Type B pancreatic cell (in vitro differentiated cells): ENCODE measurements around the gene ATRIP. TPM values are rescaled to one million over a fixed set of nuclear protein-coding genes. Genes with fewer than 3 reads are reported as not detected.
A peak's percentile ranks its signal among the peaks of the same experiment; 100 is the strongest.

ENCODE experiments used
- DNase-seq: peaks from one replicate; pipeline ENCODE4 v3.0.0; 2021; ENCODE audit warnings: mixed read lengths; ENCODE audit not compliant: unreplicated experiment; ENCODE audit errors: extremely low spot score
- H3K27ac Mint-ChIP-seq: 2 replicates; pipeline ENCODE4 v1.8.0; 2021; ENCODE audit warnings: mild to moderate bottlenecking, mixed read lengths
- H3K27me3 Mint-ChIP-seq: 2 replicates; pipeline ENCODE4 v1.8.0; 2021; ENCODE audit warnings: mixed read lengths
- H3K36me3 Mint-ChIP-seq: 2 replicates; pipeline ENCODE4 v1.8.0; 2021; ENCODE audit warnings: mixed read lengths
- H3K4me1 Mint-ChIP-seq: one replicate; pipeline ENCODE4 v1.8.0; 2021; ENCODE audit warnings: mixed read lengths; ENCODE audit not compliant: unreplicated experiment
- H3K4me3 Mint-ChIP-seq: 2 replicates; pipeline ENCODE4 v1.8.0; 2021; ENCODE audit warnings: mild to moderate bottlenecking, mixed read lengths
- H3K9me3 Mint-ChIP-seq: 2 replicates; pipeline ENCODE4 v1.8.0; 2021; ENCODE audit warnings: mixed read lengths
- CTCF ChIP-seq: fragments of 200-600 bp; sonication (generic); conservative IDR thresholded peaks from 2 replicates; pipeline ENCODE4 v1.5.0; 2021; ENCODE audit warnings: antibody characterized with exemption, mild to moderate bottlenecking
- total RNA-seq: library from RNA; stranded (reverse); gene quantifications from 2 replicates; pipeline ENCODE4 v1.2.1, GENCODE V29; 2021; ENCODE audit warnings: low replicate concordance

Gene ATRIP
- total RNA-seq, 1 donor from 2014 or later = 16.0 TPM

DNA sequence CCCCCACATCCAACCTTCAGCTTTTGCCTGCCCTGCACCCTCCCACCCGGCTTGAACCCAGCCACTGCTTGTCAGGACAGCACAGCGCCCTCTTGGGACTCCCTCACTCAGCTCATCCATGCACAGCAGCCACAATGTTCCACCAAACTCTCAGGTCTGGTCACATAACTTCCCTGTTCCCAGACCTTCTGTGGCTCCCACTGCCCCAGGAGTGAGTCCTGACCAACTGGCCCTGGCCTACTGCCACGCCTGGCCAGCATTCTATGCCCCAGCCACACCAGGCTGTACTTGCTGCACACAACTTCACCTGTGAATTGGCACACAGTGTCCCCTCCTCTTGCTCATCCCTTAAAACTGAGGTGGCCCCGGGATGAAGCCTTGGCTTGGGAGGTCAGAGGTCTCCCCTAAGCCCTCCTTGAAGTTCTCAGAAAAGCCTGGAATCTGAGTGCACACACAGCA lies 37.7 kb upstream of the ATRIP start:
- H3K27me3 Mint-ChIP-seq = no peaks in the 10 kb centered on the region
- H3K9me3 Mint-ChIP-seq = no peaks in the 10 kb centered on the region
- peaks cover 20% of the 10 kb centered on the region for H3K36me3 Mint-ChIP-seq
- H3K27ac Mint-ChIP-seq = peak overlapping the region; percentile 84
- peak; percentile 58 for DNase-seq
- peak overlapping the region; percentile 15 for H3K4me3 Mint-ChIP-seq
- TF ChIP-seq CTCF = no peak
- no peaks in the 10 kb centered on the region for H3K4me1 Mint-ChIP-seq

DNA sequence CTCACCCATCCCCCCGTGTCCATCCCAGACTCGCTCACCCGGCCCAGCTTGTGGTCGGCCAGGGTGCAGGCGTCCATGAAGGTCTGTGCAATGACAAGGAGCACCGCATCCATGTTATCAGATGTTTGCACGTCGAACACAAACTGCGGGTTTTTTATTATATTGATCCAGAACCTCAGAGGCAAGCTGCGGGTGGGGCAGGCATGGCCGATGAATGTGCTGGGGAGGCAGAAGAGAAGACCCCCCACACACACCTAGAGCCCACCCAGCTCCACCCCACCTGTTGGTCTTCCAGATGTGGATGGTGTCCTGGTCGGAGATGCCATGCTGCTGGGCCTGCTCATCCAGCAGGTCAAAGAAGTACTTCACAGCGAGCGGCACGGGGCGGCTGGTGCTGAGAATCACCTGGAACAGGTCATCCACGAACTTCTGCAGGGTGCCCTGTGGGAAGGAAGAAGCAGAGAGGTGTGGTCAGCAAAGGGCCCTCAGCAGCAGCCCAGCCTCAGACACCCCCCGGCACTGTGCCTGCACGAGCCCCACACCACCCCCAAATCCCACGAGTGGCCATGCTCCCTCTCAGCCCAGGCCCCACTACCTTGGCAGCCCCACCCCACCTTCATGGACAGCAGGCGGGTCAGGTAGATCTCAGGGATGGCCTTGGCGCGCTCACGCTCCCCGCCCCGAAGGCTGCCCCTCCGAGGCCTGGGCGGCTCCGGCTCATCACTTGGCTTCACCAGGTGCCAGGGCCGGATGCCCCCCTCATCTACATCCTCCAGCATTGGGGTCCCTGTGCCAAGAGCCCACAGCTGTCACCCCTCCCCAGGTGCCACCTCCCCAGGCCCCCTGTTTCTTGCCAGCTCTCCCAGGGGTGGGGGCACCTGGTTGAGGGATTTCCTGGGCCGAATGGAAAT lies 37.0 kb upstream of the ATRIP start:
- Mint-ChIP-seq H3K4me3 (no peak overlapping the region), H3K9me3 (no peaks in the 10 kb centered on the region), H3K27ac (no peak overlapping the region), H3K4me1 (no peaks in the 10 kb centered on the region), H3K27me3 (no peaks in the 10 kb centered on the region), H3K36me3 (peaks cover 20% of the 10 kb centered on the region)
- TF ChIP-seq CTCF = no peak
- DNase-seq = peak; percentile 65

GRCh38 chr3:48410205-48411040 lies 36.1 kb upstream of the ATRIP start:
- H3K4me1 Mint-ChIP-seq = no peaks in the 10 kb centered on the region
- no peak overlapping the region for H3K4me3 Mint-ChIP-seq
- H3K36me3 Mint-ChIP-seq = peaks cover 20% of the 10 kb centered on the region
- no peak overlapping the region for H3K27ac Mint-ChIP-seq
- DNase-seq = peak; percentile 50
- no peak for TF ChIP-seq CTCF
- H3K9me3 Mint-ChIP-seq = no peaks in the 10 kb centered on the region
- no peaks in the 10 kb centered on the region for H3K27me3 Mint-ChIP-seq

GRCh38 chr3:48411041-48411588 lies 35.4 kb upstream of the ATRIP start:
- H3K4me3 Mint-ChIP-seq = no peak overlapping the region
- H3K27me3 Mint-ChIP-seq = no peaks in the 10 kb centered on the region
- H3K36me3 Mint-ChIP-seq = peaks cover 18% of the 10 kb centered on the region
- peak; percentile 43 for DNase-seq
- no peak overlapping the region for H3K27ac Mint-ChIP-seq
- TF ChIP-seq CTCF = no peak
- no peaks in the 10 kb centered on the region for H3K9me3 Mint-ChIP-seq
- H3K4me1 Mint-ChIP-seq = no peaks in the 10 kb centered on the region

DNA sequence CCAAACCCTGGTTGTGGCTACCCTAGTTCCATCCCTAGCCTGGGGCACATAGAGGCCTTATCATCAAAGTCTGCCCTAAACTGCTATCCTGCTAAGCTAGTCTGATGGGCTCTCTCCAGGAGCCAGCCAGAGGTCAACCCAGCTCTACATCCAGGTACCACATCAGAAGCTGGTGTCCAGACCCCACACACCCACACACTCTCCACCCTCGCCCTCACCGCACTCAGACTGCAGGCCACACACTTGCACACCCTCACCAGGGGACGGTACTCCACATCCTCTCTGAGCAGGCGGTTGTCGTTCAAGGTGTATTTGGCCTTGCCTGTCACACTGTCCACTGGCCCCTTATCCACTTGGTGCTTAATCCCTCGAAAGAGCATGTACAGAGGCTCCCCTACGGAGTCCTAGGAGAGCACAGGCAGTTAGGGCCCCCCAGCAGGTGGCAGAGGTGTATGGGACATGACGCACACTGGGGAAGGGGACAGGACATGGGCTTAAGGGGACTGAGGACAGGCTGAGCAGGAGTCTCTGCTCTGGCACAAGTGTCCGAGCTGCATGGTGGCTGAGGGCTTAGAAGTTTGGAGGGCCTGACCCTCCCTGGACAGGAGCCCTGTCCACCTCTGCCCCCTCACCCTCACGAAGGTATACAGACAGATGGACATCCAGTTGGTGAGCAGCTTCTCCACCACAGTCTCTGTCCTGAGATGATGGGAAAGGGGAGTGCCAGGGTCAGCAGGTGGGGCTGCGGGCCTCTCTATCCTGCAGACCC lies 34.7 kb upstream of the ATRIP start:
- no peaks in the 10 kb centered on the region for H3K27me3 Mint-ChIP-seq
- no peak overlapping the region for H3K27ac Mint-ChIP-seq
- H3K4me1 Mint-ChIP-seq = no peaks in the 10 kb centered on the region
- no peak for TF ChIP-seq CTCF
- no peaks in the 10 kb centered on the region for H3K9me3 Mint-ChIP-seq
- DNase-seq = no peak
- peaks cover 16% of the 10 kb centered on the region for H3K36me3 Mint-ChIP-seq
- no peak overlapping the region for H3K4me3 Mint-ChIP-seq
